Activated T-cell treated with anti-CD3 and anti-CD28 coated beads, Interleukin-2, amount 50 U/mL, for 4 hours (primary cell): ENCODE measurements around the gene BRD3. TPM values are rescaled to one million over a fixed set of nuclear protein-coding genes. Genes with fewer than 3 reads are reported as not detected.
"Not testable (repeated sequence)": the region's sequence is repeated elsewhere in the genome, so short reads cannot be mapped to it uniquely, and the experiment has no call there.

ENCODE experiments used
- ATAC-seq, 2 donors: fragments of 200-7000 bp; cut with Tn5 transposase; one replicate each; pipeline ENCODE4 v1.10.0; 2021
- DNase-seq: peaks from one replicate; pipeline ENCODE4 v3.0.0-alpha.2; 2020
- H3K27me3 Mint-ChIP-seq: one replicate; pipeline ENCODE4 v1.8.0; 2021; ENCODE audit warnings: low read depth, mixed read lengths
- H3K36me3 Mint-ChIP-seq: one replicate; pipeline ENCODE4 v1.8.0; 2022; ENCODE audit warnings: mixed read lengths; ENCODE audit not compliant: insufficient read depth
- H3K4me1 Mint-ChIP-seq: one replicate; pipeline ENCODE4 v1.8.0; 2021; ENCODE audit warnings: low read depth, mixed read lengths
- H3K4me3 Mint-ChIP-seq: one replicate; pipeline ENCODE4 v1.8.0; 2021; ENCODE audit warnings: mild to moderate bottlenecking, moderate library complexity, mixed read lengths
- H3K9me3 Mint-ChIP-seq: one replicate; pipeline ENCODE4 v1.8.0; 2021; ENCODE audit warnings: mixed read lengths
- total RNA-seq, 3 donors: library from RNA; stranded (reverse); gene quantifications; one replicate each; pipeline ENCODE4 v1.2.1, GENCODE V29; 2021

Gene BRD3
- total RNA-seq, 3 donors from 2014 or later, result 29.3 to 38.2 (median 32.4) TPM

GRCh38 chr9:133993635-133994253, 74.1 kb downstream of the BRD3 start:
- Mint-ChIP-seq H3K4me1 (peaks cover 7% of the 10 kb centered on the region), H3K4me3 (peak overlapping the region; percentile 71), H3K27me3 (peaks cover 7% of the 10 kb centered on the region), H3K36me3 (no peaks in the 10 kb centered on the region), H3K9me3 (no peaks in the 10 kb centered on the region)
- ATAC-seq (no peak), DNase-seq (no peak)

GRCh38 chr9:133992780-133993634, 74.8 kb downstream of the BRD3 start:
- peak; percentile 69 for DNase-seq
- peak overlapping the region; percentile 71 for H3K4me3 Mint-ChIP-seq
- peaks cover 7% of the 10 kb centered on the region for H3K4me1 Mint-ChIP-seq
- no peaks in the 10 kb centered on the region for H3K36me3 Mint-ChIP-seq
- peak; percentile 83 to 85 for ATAC-seq
- H3K9me3 Mint-ChIP-seq, result no peaks in the 10 kb centered on the region
- peaks cover 7% of the 10 kb centered on the region for H3K27me3 Mint-ChIP-seq

GRCh38 chr9:133991964-133992779, 75.7 kb downstream of the BRD3 start, which contains the start of gene VAV2:
Gene VAV2 (minus strand): TSS chr9:133992324. CDS start chr9:133992278, 46 bp downstream.
- Mint-ChIP-seq H3K4me3 (peak within 1 kb of the TSS; percentile 71), H3K36me3 (no peaks in the 10 kb centered on the region), H3K27me3 (peaks cover 7% of the 10 kb centered on the region), H3K4me1 (peaks cover 7% of the 10 kb centered on the region), H3K9me3 (no peaks in the 10 kb centered on the region)
- peak; percentile 22 for DNase-seq
- ATAC-seq, result peak; percentile 59 to 61

- DNase-seq (no peak), ATAC-seq (peak in 1 of 2 donors; percentile 4)
- peak overlapping the region; percentile 60 for H3K4me3 Mint-ChIP-seq
- H3K4me1 Mint-ChIP-seq, result peaks cover 7% of the 10 kb centered on the region
- no peaks in the 10 kb centered on the region for H3K36me3 Mint-ChIP-seq
- peaks cover 7% of the 10 kb centered on the region for H3K27me3 Mint-ChIP-seq
- no peaks in the 10 kb centered on the region for H3K9me3 Mint-ChIP-seq
These were observed 76.5 kb downstream of the BRD3 start for GRCh38 chr9:133991214-133991921.

GRCh38 chr9:133990366-133991213, 77.2 kb downstream of the BRD3 start:
- peaks cover 7% of the 10 kb centered on the region for H3K27me3 Mint-ChIP-seq
- no peaks in the 10 kb centered on the region for H3K36me3 Mint-ChIP-seq
- ATAC-seq (no peak), DNase-seq (no peak)
- peaks cover 7% of the 10 kb centered on the region for H3K4me1 Mint-ChIP-seq
- H3K4me3 Mint-ChIP-seq, result peak overlapping the region; percentile 60
- no peaks in the 10 kb centered on the region for H3K9me3 Mint-ChIP-seq

DNA sequence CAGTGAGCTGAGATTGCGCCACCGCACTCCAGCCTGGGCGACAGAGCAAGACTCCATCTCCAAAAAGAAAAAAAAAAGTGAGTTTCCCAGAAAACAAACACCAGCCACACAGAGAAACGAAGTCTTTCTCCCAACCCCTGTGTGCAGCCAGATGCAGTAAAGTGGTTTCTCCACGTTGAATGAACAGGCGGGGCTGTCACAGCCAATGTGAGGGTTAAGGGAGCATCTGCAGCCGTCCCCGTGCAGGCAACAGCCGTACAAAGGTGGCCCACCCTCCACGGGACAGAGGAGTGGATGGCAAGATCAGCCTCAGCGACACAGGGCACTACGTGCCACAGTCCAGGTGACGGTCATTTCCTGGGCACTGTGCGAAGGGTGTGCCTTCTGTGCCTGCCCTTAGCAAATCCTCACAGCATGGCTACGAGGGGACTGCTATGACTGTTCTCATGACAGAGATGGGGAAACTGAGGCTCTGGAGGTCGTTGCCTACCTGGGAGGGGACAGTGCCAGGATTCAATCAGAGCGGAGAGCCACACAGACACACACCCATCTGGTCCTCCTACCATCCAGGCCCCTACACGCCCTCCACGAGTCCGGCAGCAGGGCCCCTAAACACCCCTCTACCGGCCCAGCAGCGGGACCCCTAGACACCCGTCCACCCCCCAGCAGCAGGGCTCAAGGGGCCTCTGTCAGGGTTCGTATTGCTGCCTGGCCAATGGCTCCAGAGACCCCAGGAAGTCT, 78.0 kb downstream of the BRD3 start:
- ATAC-seq (no peak), DNase-seq (no peak)
- H3K4me1 Mint-ChIP-seq, result peaks cover 7% of the 10 kb centered on the region
- H3K27me3 Mint-ChIP-seq, result peaks cover 7% of the 10 kb centered on the region
- H3K4me3 Mint-ChIP-seq, result peak overlapping the region; percentile 19
- no peaks in the 10 kb centered on the region for H3K36me3 Mint-ChIP-seq
- no peaks in the 10 kb centered on the region for H3K9me3 Mint-ChIP-seq

DNA sequence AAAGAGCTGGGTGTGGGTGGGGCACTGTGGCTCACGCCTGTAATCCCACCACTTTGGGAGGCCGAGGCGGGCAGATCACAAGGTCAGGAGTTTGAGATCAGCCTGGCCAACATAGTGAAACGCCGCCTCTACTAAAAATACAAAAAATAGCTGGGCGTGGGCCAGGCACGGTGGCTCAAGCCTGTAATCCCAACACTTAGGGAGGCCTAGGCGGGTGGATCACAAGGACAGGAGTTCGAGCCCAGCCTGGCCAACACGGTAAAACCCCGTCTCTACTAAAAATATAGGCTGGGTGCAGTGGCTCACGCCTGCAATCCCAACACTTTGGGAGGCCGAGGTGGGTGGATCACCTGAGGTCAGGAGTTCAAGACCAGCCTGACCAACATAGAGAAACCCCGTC, 79.1 kb downstream of the BRD3 start:
- H3K27me3 Mint-ChIP-seq, ATAC-seq, DNase-seq, H3K36me3 Mint-ChIP-seq, H3K9me3 Mint-ChIP-seq, H3K4me1 Mint-ChIP-seq, H3K4me3 Mint-ChIP-seq: not testable (repeated sequence)

GRCh38 chr9:133987946-133988665, 79.7 kb downstream of the BRD3 start:
- DNase-seq, result no peak
- H3K36me3 Mint-ChIP-seq, result no peaks in the 10 kb centered on the region
- H3K9me3 Mint-ChIP-seq, result no peaks in the 10 kb centered on the region
- peaks cover 7% of the 10 kb centered on the region for H3K27me3 Mint-ChIP-seq
- no peak overlapping the region for H3K4me3 Mint-ChIP-seq
- no peak for ATAC-seq
- H3K4me1 Mint-ChIP-seq, result no peaks in the 10 kb centered on the region

DNA sequence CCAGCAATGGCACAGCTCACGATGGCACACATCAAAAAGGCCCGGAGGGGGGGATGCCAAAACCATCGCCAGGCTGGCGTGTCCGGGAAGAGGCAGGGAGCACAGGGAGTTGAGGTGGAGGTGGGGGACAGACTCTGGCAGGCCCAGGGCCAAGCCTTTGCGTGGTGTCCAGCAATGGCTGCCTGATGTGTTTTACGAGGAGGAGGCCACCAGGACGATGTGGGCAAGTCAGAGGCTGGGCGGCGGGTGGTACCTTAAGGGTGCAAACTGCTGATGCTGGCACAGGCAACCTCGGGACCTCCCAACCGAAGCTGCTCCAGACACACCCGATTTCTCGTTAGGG, 80.4 kb downstream of the BRD3 start:
- no peaks in the 10 kb centered on the region for H3K36me3 Mint-ChIP-seq
- peaks cover 7% of the 10 kb centered on the region for H3K27me3 Mint-ChIP-seq
- no peaks in the 10 kb centered on the region for H3K4me1 Mint-ChIP-seq
- no peak overlapping the region for H3K4me3 Mint-ChIP-seq
- no peaks in the 10 kb centered on the region for H3K9me3 Mint-ChIP-seq
- no peak for ATAC-seq
- no peak for DNase-seq

DNA sequence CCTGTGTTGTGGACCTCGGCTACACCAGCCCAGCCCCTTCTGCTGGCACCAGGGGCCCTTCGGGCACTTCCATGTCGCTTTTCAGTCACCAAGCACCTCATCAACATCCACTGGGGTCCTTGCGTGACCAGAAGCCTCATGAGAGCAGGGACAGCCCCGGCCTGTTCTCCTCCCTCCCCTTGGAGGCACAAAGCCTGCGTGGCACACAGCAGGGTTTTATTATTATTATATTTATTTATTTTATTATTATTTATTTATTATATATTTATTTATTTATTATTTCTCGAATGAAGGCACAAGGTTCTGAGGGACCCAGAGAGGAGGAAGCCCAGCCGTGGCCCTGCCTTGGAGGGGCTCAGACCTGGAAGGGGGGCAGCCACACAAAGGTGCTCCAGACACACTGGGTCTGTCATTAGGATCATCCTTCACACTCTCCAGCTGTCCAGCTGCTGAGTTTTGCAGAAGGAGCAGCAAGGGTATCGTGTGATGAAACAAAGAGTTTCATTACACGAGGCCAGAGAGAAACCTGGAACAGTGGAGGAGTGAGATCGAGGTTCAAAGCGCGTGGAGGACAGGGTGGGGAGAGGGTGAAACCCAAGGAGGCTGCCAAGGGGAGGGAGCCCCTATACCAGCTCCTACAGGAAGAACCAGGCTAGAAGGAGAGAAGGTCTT, 80.9 kb downstream of the BRD3 start:
- H3K9me3 Mint-ChIP-seq, result no peaks in the 10 kb centered on the region

DNA sequence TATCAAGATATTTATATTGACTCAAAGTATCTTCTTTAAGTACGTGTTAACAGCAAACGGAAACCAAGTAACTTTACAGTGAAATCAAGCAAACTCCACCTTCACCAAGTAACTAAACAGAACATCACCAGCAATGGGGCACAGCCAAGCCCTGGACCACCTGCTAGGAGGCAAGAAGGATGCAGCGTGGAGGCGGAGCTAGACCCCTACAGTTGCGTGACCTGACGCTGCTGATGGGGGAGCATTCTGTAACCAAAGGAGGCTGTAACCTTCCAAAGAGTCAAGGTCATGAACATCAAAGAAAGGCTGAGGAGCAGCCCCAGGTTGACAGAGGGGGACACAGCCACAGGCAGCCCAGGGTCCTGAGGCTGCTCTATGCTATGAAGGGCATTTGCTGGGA, 81.8 kb downstream of the BRD3 start:
- no peaks in the 10 kb centered on the region for H3K4me1 Mint-ChIP-seq
- DNase-seq, result no peak
- H3K4me3 Mint-ChIP-seq, result no peak overlapping the region
- no peaks in the 10 kb centered on the region for H3K36me3 Mint-ChIP-seq
- ATAC-seq, result no peak
- H3K9me3 Mint-ChIP-seq, result no peaks in the 10 kb centered on the region
- peaks cover 7% of the 10 kb centered on the region for H3K27me3 Mint-ChIP-seq

More for the DNA sequence above, 80.9 kb downstream of the BRD3 start:
- DNase-seq, result no peak
- H3K27me3 Mint-ChIP-seq, result peaks cover 7% of the 10 kb centered on the region
- H3K4me3 Mint-ChIP-seq, result no peak overlapping the region
- ATAC-seq, result no peak
- H3K36me3 Mint-ChIP-seq, result no peaks in the 10 kb centered on the region
- no peaks in the 10 kb centered on the region for H3K4me1 Mint-ChIP-seq
